HG03095 (cell line): ENCODE results near the gene KCNA10.

Experiments
- ATAC-seq: cut with Tn5 transposase; IDR thresholded peaks from one replicate; pipeline ENCODE4 v1.9.1; 2021; ENCODE audit warnings: moderate library complexity; ENCODE audit not compliant: unreplicated experiment

The KCNA10 gene

DNA sequence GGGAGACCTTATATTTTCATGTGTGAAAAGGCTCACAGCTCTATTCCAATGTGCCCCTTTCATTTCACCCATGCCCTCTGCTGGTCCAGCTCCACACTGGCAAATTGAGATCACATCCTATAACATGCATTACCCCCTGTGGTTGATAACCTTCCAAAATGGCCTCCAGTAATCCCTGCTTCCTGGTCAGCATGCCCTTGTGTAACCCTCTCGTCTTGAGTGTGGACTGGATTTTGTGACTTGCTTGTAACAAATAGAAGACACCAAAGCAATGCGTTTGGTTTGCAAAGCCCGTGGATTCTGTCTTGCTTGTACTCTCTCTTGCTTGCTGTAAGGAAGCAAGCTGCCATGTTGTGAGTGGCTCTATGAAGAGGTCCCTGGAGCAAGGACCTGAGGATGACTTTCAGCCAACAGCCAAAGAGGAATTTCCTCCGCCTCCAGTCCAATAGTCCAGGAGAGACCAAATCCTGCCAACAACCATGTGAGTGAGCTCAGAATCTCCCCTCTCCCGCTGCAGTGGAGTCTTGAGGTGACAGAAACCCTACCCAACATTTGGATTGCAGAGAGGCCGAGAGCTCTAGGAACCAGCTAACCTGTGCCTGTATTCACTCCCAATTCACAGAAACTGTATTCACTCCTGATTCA lies 17.4 kb downstream of the KCNA10 start:
- no peak for ATAC-seq

DNA sequence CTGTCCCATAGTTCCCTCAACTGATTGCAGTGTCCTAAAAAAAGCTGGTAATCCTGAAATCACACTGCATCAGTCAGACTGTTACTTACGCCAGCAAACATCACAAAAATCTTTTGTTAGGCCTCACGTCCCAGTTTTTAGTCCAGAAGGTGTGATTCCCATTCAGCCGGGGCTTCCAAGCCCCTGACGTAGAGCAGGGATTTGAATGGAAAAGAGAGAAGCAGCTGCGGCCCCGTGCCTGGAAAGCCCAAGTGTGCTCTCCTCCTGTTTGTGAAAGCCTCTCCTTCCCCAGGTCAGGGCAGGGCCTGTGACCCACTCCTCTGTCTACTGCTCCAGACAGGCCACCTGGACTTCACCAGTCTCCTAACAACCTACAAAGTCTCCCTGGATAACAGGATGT lies 20.7 kb downstream of the KCNA10 start:
- ATAC-seq = no peak

- ATAC-seq = no peak
Measured at GRCh38 chr1:110495926-110496600, 22.9 kb downstream of the KCNA10 start.

GRCh38 chr1:110494522-110495406 lies 24.2 kb downstream of the KCNA10 start:
- no peak for ATAC-seq

- ATAC-seq = no peak
Measured at GRCh38 chr1:110494036-110494435, 24.9 kb downstream of the KCNA10 start.

DNA sequence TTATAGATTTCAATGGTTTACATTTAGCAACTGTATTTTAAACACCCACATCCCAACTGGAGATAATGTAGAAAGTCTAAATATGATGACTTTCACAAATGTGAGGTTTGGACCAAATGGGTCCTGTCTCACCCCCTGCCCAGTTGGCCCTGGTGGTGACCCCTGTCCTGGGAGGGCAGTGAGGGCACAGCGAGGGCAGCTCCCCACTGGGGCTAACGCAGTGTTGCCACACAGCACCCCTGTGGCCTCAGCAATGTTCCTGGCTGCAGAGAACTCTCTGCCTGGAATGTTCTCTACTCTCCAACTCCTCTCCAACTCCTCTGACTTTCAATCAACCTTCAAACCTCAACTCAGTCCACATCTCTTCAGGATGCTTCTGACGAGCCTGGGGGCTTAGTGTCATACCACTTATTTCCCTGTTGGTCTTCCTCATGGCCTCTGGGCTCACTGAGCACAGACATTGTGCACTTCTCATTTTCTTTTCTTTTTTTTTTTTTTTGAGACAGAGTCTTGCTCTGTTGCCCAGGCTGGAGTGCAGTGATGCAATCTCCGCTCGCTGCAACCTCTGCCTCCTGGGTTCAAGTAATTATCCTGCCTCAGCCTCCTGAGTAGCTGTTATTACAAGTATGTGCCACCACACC lies 25.8 kb downstream of the KCNA10 start:
- no peak for ATAC-seq

GRCh38 chr1:110492573-110492972 lies 26.4 kb downstream of the KCNA10 start:
- no peak for ATAC-seq

DNA sequence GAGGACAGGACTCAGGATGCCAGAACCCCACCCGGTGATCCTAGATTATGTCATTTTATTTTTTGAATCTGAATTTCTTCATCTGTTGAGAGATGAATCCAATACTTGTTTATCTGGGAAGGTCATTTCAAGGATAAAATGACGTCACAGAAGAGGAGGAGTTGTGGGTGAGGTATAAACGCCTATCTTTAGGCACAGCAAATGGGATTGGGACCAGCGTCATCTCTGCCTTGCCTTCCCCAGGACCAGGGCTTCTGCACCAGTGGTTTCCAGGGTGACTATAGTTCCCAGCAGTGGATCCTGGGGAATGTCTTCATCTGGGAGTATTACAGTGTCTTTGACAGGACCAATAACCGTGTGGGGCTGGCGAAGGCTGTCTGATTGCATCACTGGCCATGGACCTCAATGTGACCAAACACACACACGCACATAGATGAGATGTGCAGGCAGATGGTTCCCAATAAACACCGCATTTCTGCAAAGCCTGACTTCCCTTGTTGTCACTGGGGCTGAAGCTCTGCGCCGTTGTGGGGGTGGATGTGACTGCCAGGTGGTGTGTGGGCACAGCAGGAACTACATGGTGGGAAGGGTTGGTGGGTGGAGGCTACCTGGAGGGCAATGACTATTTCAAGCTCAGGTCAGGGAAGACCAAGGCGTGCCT lies 28.1 kb downstream of the KCNA10 start:
- no peak for ATAC-seq

DNA sequence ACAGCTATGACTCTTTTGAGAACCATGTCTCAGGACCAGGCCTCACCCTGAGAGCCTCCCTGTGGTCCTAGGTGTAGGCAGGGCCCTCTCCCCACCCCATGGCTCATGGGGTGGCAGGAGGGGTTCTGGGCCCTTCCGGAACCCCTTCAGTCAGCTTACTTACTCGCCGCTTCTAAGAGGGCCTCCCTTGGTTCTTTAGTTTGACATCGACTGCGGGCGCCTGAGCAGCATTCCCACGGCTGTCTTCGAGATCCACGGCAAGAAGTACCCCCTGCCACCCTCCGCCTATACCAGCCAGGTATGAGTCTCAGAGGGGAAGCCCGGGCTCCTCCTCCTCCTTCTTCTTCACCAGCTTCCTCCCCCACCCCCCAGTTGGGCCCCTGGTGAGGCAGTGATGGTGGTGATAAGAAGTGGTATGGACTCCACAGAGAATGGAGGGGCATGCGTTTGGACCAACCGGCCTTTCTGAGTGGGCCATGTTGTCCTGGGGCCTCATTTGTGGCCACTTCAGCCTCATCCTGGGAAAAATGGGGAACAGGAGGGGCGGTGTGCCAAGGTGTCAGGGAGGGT lies 28.9 kb downstream of the KCNA10 start:
- no peak for ATAC-seq

- ATAC-seq = no peak
Measured at GRCh38 chr1:110489406-110489805, 29.6 kb downstream of the KCNA10 start.

- no peak for ATAC-seq
Measured at GRCh38 chr1:110488867-110489266, 30.1 kb downstream of the KCNA10 start.

DNA sequence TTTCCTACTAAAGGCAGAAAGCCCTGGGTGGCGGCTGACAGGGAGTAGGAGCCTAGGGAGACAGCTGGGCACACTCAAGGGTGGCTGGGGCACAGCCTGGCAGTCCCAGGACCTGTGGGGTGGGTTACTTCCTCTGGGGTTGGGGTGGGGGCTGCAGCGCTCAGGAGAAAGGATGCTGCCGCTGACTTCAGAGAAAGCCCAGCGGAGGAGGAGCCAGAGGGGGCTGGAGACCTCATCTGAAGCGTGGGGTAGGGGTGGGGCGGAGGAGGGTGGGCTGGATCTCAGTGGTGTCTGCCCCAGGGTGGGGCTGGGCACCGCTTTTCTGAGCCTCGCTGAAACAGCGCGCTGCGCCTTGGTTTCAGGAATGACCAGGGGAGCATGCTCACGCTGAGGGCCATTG lies 30.8 kb downstream of the KCNA10 start:
- no peak for ATAC-seq

- no peak for ATAC-seq
Measured at GRCh38 chr1:110487726-110488125, 31.2 kb downstream of the KCNA10 start.

GRCh38 chr1:110485725-110486124 lies 33.2 kb downstream of the KCNA10 start:
- no peak for ATAC-seq

GRCh38 chr1:110484801-110485200 lies 34.2 kb downstream of the KCNA10 start:
- ATAC-seq = no peak

- ATAC-seq = no peak
Measured at GRCh38 chr1:110483308-110483685, 35.7 kb downstream of the KCNA10 start.

GRCh38 chr1:110482662-110483307 lies 36.2 kb downstream of the KCNA10 start:
- no peak for ATAC-seq

- no peak for ATAC-seq
Measured at GRCh38 chr1:110481968-110482623, 36.9 kb downstream of the KCNA10 start.

DNA sequence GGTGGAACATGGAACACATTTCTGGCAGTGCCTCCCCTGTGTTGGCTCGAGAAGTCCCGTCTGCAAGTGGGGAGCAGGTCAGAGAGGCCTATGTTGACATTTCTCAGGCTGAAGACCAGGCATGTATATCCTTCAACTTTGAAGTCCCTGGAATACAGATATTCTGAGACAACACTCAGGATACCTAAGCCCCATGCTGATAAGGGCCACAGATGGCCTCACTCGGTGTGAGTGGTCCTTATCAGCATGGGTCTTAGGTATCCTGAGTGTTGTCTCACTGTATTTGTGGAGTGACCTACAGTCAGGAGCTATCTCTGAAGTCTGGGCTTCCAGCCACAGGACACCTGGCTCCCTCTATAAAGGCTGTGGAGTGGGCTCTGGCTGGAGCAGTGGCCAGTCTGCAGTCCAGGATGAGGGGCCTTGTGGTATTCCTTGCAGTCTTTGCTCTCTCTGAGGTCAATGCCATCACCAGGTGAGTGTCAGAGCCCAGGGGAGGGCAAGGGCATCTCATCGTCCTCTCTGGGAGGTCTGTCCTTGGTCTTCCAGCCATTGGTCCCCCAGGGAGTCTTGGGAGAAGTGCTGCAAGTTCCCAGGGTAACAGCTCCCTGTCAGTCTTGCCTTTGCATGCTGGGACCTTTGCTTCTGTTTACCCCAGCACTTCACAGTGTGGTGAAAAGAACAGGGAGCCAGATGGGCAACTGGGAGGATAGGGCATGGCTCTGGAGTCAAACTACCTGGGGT lies 38.4 kb downstream of the KCNA10 start:
- ATAC-seq = no peak
